HepG2 (cell line): Measurements from ENCODE around the gene RARA. TPM values are rescaled to one million over a fixed set of nuclear protein-coding genes. Genes with fewer than 3 reads are reported as not detected.

ENCODE experiments used
- AFF4 ChIP-seq: sonication (generic); formaldehyde crosslinking; IDR thresholded peaks from 2 replicates; pipeline ENCODE4 v1.4.0; 2020; ENCODE audit warnings: missing genetic modification reagents
- CENPBD1 ChIP-seq: sonication (generic); formaldehyde crosslinking; IDR thresholded peaks from 2 replicates; pipeline ENCODE4 v1.8.0; 2022; ENCODE audit warnings: missing genetic modification reagents, low read depth, mild to moderate bottlenecking, borderline replicate concordance
- FOXP4 ChIP-seq: sonication (generic); formaldehyde crosslinking; IDR thresholded peaks from 2 replicates; pipeline ENCODE4 v1.4.0; 2020; ENCODE audit warnings: missing genetic modification reagents
- GMEB2 ChIP-seq: IDR thresholded peaks from 2 replicates; pipeline ENCODE4 v1.6.1; 2016; ENCODE audit warnings: missing biosample characterization, missing genetic modification reagents, low read depth
- MYNN ChIP-seq: sonication (generic); formaldehyde crosslinking; IDR thresholded peaks from 2 replicates; pipeline ENCODE4 v1.4.0; 2020; ENCODE audit warnings: mild to moderate bottlenecking, low read depth, missing genetic modification reagents
- RFXAP ChIP-seq: sonication (generic); formaldehyde crosslinking; IDR thresholded peaks from 2 replicates; pipeline ENCODE4 v1.4.0; 2020; ENCODE audit warnings: missing genetic modification reagents, borderline replicate concordance
- SUZ12 ChIP-seq: fragments of 150-350 bp; IDR thresholded peaks from 2 replicates; pipeline ENCODE4 v1.6.1; 2014; ENCODE audit warnings: low read depth, low read length
- YEATS2 ChIP-seq: sonication (generic); formaldehyde crosslinking; IDR thresholded peaks from 2 replicates; pipeline ENCODE4 v1.4.0; 2020; ENCODE audit warnings: missing genetic modification reagents, borderline replicate concordance
- ZBTB2 ChIP-seq: sonication (generic); formaldehyde crosslinking; IDR thresholded peaks from 2 replicates; pipeline ENCODE4 v1.8.0; 2022; ENCODE audit warnings: low read depth, missing genetic modification reagents
- ZFP91 ChIP-seq: sonication (generic); formaldehyde crosslinking; IDR thresholded peaks from 2 replicates; pipeline ENCODE4 v1.9.0; 2022; ENCODE audit warnings: missing genetic modification reagents, mild to moderate bottlenecking, borderline replicate concordance
- ZNF549 ChIP-seq: sonication (generic); formaldehyde crosslinking; IDR thresholded peaks from 2 replicates; pipeline ENCODE4 v1.5.0; 2020; ENCODE audit warnings: missing genetic modification reagents
- ZNF550 ChIP-seq: sonication (generic); formaldehyde crosslinking; IDR thresholded peaks from 2 replicates; pipeline ENCODE4 v1.4.0; 2020; ENCODE audit warnings: mild to moderate bottlenecking, missing genetic modification reagents, borderline replicate concordance
- ZNF556 ChIP-seq: sonication (generic); formaldehyde crosslinking; IDR thresholded peaks from 2 replicates; pipeline ENCODE4 v1.4.0; 2020; ENCODE audit warnings: mild to moderate bottlenecking, missing genetic modification reagents, borderline replicate concordance
- ZNF713 ChIP-seq: sonication (generic); formaldehyde crosslinking; IDR thresholded peaks from 2 replicates; pipeline ENCODE4 v1.4.0; 2020; ENCODE audit warnings: mild to moderate bottlenecking, missing genetic modification reagents
- ZNF775 ChIP-seq: sonication (generic); formaldehyde crosslinking; IDR thresholded peaks from 2 replicates; pipeline ENCODE4 v1.4.0; 2020; ENCODE audit warnings: missing genetic modification reagents, mild to moderate bottlenecking, moderate library complexity, borderline replicate concordance
- polyA plus RNA-seq, 8 experiments: library from polyadenylated mRNA; depleted of rRNA in 3 of 8; stranded (reverse) in 7 of 8; unstranded in 1 of 8; fragments of >200 nt; fragmentation: Illumina TruSeq in 4 of 8; extraction: Trizol in 4 of 8; gene quantifications; 2 replicates each; pipeline versions ENCODE4 v1.2.1 to v1.2.3, GENCODE V29; 2011 to 2016; ENCODE audit warnings: low read depth in 4 of 8, missing spikeins in 1 of 8, mixed read lengths in 1 of 8; ENCODE audit not compliant: insufficient read depth in 1 of 8
- total RNA-seq, 5 experiments: library from RNA; depleted of rRNA; stranded (reverse); fragments of >200 nt; fragmentation: Illumina TruSeq; extraction: Trizol; gene quantifications; 2 replicates each; pipeline ENCODE4 v1.2.3, GENCODE V29; 2016; ENCODE audit warnings: low read depth in 1 of 5

Gene RARA
- total and polyA plus RNA-seq, 2 of the 13 experiments (the other 11 are each of a cell fraction or from before 2014, with no cell fraction given): 6.4 to 8.6 TPM

- TF ChIP-seq ZNF713 (CRISPR knock-in tag): 0 out of 2 replicates have a peak, but pooled peaks have one; percentile 78
- TF ChIP-seq ZNF775: no peak
- TF ChIP-seq FOXP4 (CRISPR knock-in tag): peak; percentile 72
- peak; percentile 87; the same call in 1 of the 2 replicates for TF ChIP-seq ZFP91 (CRISPR knock-in tag)
- peak; percentile 55; the same call in 1 of the 2 replicates for TF ChIP-seq ZNF550 (CRISPR knock-in tag)
- TF ChIP-seq RFXAP (CRISPR knock-in tag): peak; percentile 74; the same call in 1 of the 2 replicates
- TF ChIP-seq YEATS2 (CRISPR knock-in tag): peak; percentile 49; the same call in 1 of the 2 replicates
- no peak; the same call in 1 of the 2 replicates for TF ChIP-seq ZBTB2 (CRISPR knock-in tag)
- TF ChIP-seq CENPBD1 (CRISPR knock-in tag): no peak
- TF ChIP-seq AFF4 (CRISPR knock-in tag): no peak
- TF ChIP-seq MYNN: 0 out of 2 replicates have a peak, but pooled peaks have one; percentile 34
- 0 out of 2 replicates have a peak, but pooled peaks have one; percentile 56 for TF ChIP-seq ZNF549
- TF ChIP-seq GMEB2: peak; percentile 55; the same call in 1 of the 2 replicates
- peak; percentile 93; the same call in 1 of the 2 replicates for TF ChIP-seq ZNF556 (CRISPR knock-in tag)
- TF ChIP-seq SUZ12: no peak
These were observed 32.2 kb downstream of the RARA start (continued) for GRCh38 chr17:40340880-40341807.
